GM18858 (cell line): ENCODE data around the gene TUFM.
"Not testable (repeated sequence)": the region's sequence is repeated elsewhere in the genome, so short reads cannot be mapped to it uniquely, and the experiment has no call there.

ENCODE experiments used
- ATAC-seq: cut with Tn5 transposase; IDR thresholded peaks from one replicate; pipeline ENCODE4 v1.9.1; 2021; ENCODE audit not compliant: unreplicated experiment

The TUFM gene

DNA sequence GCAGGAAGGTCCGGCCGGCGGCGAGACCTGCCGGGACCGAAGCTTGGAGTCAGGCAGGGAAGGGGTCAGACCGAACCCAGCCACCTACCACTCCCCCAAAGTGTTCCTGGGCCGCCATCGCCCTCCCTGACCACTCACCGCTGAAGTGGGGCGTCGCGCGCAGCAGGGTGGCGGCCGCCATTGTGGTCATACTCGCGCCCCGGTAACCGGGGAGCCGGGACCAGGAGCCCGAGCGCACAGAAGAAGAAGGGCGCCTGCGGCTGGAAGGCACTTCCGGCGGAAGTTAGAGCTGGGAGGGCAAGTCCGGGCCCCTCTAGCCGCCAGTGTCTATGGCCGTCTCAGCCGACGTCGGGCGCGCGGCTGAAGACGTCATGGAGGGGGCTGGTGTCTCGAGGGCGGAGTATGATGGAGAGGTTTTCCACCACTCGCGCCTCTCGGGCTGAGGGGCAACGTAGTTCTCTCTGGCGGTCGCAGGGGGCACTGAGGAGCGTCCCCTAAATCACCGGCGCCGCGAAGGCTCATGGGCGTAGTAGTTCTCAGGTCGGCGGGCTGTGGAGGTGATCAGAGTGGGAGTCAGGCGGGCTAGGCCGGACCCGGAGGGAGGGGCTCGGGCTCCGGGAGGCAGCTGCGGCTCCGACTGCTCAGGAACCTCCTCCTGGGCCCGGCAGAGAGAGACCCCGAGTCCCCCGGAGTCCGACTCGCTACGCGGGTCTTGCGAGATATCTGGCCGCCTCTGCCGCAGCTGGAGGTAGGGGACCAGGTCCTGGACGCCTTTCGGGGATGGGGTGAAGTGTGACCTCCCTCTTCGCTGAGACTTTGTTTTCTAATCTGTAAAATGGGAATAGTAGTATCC is at the start of gene TUFM:
TUFM (minus strand) TSS at position 269 of the 853 bp plus-strand sequence; CDS start at position 190, 79 bp downstream.
- ATAC-seq = peak; percentile 77

DNA sequence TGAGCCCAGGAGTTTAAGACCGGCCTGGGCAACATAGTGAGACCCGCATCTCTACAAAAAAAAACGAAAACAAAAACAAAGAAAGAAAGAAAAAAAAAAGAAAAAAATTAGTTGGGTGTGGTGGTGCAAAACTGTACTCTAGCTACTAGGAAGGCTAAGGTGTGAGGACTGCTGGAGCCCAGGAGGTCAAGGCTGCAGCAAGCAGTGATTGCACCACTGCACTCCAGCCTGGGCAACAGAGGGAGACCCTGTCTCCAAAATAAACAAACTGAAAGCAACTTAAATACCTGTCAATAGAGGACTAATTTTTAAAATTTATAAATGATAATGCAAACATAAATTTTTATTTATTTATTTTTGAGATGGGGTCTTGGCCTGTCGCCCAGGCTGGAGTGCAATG is 49.5 kb upstream of the TUFM start:
- no peak for ATAC-seq

DNA sequence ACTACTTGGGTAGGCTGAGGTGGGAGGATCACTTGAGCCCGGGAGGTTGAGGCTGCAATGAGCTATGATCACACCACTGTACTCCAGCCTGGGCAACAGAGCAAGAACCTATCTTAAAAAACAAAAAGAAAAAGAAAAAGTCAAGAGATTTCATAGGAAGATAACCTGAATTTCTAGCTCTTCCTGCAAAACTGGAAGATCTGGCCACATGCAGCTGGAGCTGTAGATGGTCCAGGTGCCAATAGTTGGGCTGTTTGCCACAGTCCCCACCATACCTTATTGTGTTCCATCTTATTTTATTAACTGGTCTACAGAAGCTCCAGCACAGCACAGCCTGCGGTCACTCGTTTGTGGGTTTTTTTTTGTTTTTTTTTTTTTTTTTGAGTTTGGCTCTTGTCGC is 47.1 kb upstream of the TUFM start:
- no peak for ATAC-seq

DNA sequence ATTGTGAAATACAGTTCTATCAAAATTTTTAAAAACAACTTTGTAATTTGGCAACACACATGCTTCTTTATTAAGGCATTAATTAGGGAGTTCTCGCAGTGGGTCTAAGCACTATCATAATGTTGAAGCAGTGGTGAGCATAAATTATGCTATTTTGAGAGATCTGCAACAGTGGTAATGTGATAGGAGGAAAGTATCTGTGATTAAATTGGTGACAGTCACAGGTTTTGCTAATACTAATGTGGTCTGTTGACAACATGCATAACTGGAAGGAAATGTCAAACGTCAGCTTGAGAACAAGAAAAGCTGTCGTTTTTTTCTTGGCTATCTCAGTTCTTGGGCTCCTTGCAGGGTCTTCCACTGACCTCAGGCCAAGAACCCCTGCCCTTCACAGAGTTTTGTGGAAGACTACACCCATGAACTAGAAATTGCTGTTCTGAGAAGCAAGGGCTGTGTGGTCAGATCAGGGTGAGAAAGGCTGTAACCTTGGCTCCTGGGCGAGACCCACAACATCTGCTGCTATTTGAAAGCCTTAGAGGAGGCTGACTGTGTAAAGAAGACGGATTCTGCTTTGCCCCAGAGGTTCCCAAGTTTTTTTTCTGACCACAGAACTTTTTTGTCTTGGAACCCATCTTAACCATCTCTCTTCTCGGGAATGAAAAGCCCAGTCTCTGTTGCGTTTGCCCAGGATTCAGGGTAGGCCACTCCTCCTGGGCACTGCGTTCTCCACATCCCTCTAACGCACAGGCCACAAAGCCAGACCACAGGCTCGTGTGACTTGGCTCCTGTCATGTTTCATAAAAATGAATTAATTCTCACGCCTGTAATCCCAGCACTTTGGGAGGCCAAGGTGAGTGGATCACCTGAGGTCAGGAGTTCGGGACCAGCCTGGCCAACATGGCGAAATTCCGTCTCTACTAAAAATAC is 46.1 kb upstream of the TUFM start:
- no peak for ATAC-seq

DNA sequence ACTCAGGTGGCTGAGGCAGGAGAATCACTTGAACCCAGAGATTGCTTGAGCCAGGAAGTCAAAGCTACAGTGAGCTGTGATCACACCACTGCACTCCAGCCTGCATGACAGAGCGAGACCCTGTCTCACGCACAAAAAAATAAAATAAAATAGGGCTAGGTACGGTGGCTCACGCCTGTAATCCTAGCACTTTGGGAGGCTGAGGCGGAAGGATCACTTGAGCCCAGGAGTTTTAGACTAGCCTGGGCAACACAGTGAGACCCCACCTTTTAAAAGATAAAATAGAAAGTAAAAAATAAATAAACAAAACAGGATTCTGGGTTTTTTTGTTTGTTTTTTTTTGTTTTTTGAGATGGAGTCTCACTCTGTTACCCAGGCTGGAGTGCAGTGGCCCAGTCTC is 44.2 kb upstream of the TUFM start:
- ATAC-seq = not testable (repeated sequence)

DNA sequence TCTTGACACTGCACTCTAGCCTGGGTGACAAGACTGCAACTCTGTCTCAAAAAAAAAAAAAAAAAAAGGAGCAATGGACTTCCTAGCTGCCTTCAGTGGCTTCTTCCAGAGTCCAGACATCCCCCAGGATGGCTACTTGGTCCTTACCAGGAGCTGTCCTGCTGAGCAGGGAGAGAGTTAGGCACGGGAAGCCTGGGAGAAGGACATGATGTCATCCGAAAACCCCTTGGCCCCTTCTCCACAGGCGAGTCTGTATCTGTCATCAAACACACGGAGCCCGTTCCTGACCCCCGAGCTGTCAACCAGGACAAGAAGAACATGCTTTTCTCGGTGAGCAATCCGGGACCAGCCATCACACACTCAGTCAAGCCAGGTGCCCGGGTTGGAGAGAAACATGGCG is 40.8 kb upstream of the TUFM start:
- ATAC-seq = no peak

DNA sequence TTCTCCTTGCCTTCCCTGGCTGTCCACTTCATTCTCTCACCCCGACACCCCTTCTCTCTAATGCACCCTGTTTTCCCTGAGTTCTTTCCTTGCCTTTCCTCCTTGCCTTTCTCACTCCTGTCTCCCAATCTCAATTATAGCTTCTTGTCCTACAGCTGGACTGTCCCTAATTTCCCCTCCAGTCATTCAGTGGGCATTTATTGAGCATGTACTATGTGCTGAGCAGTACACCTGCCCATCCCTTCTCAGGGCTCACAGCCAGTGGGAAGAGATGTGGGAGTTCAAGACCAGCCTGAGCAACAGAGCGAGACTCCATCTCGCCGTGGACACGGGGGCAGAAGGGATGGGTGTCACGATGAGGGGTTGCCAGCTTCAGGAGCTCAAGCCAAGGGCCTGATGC is 37.9 kb upstream of the TUFM start:
- no peak for ATAC-seq

DNA sequence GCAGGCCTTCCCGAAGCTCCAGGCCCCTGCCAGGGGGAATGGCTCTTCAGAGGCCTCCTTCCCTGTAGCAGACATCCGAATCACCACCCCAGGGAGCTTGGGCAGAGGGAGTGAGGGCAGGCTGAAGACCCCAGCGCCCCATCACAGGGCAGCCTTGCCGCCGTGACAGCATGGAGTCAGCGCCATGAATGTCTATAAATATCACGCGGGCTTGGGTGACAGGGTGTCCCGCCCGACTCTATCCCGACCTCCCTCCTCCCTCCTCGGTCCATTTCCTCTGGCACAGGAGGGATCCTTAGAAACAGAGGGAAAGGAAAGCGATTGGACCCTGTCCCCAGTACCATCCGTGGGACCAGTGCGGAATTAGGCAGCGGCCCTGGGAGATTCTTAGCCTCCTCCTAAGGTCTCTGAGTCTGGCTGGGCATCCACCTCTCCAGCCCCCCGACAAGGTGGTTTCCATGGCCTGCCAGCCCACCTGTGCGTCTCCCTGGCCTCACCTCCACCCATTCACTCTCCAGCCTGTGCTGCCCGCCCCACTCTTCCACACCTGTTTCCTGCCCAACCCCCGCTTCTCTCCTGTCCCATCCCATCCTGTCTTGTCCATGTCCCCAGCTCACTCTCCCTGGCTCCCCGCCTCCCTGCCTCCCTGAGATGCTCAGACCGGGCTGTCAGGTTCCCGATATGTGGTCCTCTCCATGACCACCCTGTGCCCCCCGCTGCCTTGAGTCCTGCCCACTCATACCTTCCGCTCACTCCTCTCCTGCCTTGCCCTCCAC is 37.3 kb upstream of the TUFM start:
- no peak for ATAC-seq

DNA sequence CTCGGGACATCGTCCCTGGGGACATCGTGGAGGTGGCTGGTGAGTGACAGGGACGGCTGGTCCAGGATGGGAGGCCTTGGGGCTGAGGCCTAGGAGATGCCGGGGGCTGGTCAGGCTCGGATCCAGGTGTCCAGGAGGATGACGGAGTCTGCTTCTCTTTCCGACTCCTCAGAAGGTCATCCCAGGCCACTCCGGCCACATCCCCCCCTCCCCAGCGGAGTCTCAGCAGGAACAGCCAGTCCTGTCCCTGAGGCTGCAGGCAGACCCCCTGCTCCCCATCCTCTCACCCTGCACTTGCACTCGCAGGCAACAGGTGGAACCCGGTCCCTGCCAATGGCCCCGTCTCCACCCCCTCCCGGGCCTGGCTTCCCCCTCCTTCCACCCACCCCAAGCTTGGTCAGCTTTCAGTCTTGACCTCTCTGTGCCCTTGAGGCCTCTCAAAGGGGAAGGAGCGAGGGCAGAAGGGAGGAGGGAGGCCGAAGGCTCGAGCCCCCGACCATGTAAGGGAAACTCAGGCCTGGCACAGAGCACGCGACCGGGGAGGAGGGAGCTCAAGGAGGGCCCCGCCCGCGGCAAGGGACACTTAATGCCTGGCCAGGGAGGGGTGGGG is 36.5 kb upstream of the TUFM start:
- no peak for ATAC-seq

DNA sequence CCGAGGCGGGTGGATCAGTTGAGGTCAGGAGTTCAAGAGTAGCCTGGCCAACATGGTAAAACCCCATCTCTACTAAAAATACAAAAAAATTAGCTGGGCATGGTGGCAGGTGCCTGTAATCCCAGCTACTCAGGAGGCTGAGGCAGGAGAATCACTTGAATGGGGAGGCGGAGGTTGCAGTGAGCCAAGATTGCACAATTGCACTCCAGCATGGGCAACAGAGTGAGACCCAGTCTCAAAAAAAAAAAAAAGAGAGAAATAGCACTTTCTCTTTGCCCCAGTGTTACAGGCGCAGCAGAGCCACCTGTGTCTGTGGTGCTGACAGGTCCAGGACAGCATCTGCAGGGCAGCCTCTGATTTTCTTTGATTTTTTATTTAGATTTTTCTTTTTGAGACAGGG is 35.4 kb upstream of the TUFM start:
- not testable (repeated sequence) for ATAC-seq

DNA sequence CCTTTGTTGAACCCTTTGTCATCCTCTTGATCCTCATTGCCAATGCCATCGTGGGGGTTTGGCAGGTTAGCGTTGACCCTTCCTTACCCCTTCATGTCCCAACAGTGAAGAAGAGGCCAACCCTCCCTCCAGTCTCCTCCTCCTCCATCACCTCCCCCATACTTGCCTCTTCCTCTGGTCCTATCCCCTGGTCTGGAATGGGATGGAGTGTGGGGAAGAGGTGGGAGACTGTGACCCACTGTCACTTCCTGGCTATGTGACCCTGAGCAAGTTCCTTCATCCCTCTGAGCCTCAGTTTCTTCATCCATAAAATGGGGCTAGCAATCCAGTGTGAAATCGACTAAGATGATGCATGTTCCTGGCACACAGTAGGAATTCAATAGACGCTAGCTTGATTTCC is 34.8 kb upstream of the TUFM start:
- no peak for ATAC-seq

DNA sequence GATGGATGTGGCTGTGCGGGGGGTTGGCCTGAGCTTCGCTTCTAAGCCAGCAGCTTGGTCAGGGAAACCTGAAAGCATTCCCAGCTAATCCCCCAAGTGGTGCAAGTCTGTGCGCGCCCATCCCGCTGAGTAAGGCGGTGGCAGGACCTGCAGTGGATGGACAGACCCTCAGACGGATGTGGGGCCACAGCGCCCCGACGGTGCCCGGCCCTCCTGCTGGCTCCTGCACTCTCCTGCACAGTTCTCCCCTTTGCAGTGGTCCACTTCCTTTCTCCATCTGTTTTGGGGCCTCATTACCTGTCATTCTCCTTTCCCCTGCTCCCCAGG is 34.4 kb upstream of the TUFM start:
- ATAC-seq = no peak

DNA sequence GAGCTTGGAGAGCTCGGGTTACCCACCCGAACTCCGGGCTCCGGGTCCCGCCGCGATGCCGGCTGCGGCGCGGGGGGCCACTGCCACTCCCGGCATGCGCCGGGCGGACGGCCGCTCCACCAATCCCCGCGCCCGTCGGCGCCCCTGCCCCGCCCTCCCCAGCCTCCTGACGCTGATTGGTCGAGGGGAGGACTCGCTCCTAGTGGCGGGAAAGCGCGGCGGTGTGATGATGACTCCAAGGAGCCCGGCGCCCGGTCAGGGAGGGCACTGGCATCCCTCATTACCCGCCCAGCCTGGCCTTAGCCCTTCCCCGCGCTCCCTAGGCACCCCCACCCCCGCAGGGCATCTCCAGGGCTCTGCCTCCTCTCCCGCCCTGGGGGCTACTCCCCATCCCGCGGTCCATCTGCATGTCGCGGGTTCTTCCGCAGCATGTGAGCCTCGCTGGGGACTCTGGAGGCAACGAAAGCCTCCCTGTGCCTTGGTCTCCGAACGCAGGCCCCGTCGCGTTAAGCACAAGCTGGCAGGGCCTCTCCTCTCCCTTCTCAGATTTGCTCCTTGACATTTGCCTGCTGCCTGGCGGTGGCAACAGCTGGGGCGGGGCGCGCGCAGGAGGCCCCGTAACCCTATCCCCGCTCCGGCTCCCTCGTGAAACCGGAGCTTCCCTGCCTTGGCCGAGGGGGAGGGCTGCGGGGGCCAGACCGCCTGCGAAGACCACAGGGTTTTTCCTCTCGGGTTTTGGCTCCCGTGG is 33.9 kb upstream of the TUFM start:
- peak; percentile 74 for ATAC-seq

DNA sequence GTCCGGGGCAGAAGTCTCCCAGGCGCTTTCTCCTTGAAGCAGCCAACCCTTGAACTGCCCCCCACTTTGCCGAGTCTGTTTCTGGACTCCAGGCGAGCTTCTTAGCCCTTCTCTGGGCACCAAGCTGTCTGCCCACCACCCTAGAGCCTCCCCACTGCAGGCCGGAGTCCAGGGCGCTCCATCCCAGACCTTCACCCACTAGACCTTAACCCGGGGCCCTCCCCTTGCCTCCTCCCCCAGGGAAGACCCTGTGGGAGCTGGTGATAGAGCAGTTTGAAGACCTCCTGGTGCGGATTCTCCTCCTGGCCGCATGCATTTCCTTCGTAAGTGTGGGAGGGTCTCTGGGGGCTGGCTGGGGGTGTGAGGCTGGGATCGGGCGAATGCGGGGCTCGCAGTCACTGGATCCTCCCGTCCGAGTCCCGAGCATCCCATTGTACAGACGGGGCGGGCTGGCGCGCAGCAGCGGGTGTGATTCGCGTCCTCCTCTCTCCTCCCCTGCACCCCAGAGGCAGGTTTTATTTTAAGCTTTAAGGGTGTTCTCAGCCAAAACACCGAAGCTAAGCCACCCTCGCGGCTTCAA is 33.2 kb upstream of the TUFM start:
- peak; percentile 18 for ATAC-seq

DNA sequence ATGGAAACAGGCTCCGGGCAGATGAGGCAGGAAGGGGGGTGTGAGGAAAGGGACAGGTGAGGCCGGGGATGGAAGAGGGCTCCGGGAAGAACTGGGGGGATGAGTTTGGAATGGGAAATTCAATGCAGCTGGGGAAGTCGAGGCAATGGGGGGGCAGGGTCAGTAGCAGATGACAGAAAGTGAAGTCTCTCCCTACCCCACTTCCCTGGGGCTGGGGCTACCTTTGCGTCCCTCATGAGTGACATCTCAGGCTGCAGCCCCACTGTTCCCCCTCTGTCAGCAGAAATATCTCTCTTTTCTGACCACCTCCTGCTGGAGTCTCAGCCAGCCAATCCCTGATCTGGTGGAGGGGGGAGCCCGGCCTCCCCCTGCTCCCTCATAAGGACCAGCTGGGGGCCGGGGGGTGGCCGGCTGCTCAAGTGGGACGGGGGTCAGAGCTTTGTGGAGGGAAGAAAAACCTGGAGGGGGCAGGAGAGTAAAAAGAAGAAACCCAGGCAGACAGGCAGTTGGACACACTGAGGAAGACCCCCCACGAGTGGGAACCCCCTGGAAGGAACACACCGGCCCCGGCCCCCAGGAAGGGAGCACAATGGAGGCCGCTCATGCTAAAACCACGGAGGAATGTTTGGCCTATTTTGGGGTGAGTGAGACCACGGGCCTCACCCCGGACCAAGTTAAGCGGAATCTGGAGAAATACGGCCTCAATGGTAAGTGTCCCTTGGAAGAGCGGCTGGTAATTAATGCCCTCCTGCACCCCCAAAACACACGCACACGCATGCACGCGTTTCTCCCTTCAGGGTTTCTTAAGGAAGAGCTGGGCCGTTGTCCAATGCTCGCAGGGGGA is 32.2 kb upstream of the TUFM start, which contains the start of gene ATP2A1:
ATP2A1 (plus strand) TSS at position 406 of the 844 bp plus-strand sequence; CDS start at position 590, 184 bp downstream.
- ATAC-seq = no peak

DNA sequence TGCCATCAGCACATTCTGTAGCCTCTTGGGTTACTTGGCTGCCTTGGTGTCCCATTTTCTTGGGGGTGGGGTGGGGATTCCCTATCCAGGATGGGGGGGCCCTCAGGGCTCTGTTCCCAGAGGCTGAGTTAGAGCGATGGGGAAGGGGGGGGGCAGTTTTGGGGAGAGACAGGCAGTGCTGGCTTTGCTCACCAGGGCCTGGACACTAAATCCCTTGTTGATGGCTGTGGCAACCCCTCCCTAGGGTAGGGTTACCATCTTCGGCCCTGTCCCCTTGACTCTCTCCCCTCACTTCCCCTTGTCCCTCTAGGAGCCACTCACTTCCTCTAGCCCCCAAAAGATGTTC is 31.5 kb upstream of the TUFM start:
- no peak for ATAC-seq

DNA sequence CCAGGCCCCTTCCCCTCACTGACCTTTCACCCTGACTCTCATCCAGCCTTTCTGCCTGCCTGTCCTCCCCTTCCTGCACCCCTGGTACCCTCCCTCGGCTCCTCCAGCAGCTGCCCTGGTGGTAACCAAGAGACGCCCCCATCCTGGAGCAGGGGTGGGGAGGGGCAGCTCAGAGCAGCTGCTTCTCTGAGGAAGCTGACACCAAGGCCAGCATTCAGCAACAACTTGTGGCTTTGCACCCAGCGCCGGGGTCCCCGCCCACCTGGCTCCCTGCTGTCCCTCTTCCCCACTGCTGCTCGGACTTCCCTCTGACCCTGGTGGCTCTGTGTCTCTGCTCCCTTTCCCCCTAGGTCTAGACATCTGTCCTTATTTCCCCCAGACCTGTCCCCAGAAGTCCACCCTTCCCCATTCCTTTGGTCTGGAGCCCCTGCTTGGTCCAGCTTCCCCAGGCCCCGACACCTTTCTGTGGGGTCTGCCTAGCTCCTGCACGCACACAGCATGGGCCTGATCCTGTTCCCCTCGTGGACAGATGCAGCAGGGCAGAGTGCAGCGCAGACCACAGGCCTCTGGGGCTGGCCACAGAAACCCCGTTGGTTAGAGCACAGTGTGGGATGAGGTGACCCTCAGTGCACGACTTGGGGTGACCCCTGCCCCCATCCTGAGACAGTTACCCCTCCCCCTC is 31.0 kb upstream of the TUFM start:
- ATAC-seq = no peak

DNA sequence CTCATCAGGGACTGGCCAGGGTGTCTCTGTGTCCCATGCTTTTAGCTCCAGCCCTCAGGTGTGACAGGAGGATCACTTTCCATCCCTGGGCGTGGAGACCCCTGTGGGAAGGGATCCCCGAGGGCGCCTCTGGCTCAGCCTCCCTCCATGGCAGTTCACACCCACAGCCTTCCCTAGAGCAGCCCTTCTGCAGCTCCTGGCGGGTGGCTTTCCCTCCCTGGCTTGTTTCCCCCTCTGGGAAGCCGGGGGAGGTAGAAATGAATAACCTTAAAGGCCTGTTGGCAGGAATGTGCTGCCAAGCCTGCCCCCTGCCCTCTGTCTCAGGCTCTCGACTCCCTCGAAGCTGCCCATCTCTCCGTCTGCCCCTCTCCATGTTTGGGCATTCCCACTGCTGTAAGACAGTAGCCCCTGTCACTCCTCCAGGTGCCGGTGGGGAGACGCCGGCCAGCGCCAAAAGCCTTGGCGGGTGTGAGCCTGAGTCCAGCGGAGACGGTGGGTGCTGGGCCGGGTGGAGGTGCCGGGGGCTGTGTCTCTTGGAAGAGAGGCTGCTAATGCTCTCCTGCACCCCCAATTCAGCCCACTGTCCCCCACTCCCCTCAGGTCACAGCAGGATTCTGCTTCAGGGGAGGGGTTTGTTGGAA is 30.0 kb upstream of the TUFM start:
- no peak for ATAC-seq
